GM12878 (cell line): ENCODE data around the gene DHRS4.

Experiments used
- BACH1 ChIP-seq: fragments of 450-650 bp; IDR thresholded peaks from 2 replicates; pipeline ENCODE4 v1.6.1; 2017; ENCODE audit warnings: mild to moderate bottlenecking, borderline replicate concordance
- EZH2 ChIP-seq: IDR thresholded peaks from 2 replicates; pipeline ENCODE4 v1.6.1; 2012; ENCODE audit warnings: low read depth, mild to moderate bottlenecking, control low read depth, inconsistent platforms, low read length, borderline replicate concordance; ENCODE audit not compliant: control insufficient read depth
- POLR2A ChIP-seq: IDR thresholded peaks from 2 replicates; pipeline ENCODE4 v1.6.1; 2011; ENCODE audit warnings: low read depth, mild to moderate bottlenecking, low read length
- ZBTB33 ChIP-seq: fragments of 450-650 bp; IDR thresholded peaks from 2 replicates; pipeline ENCODE4 v1.6.1; 2017; ENCODE audit warnings: mild to moderate bottlenecking

GRCh38 chr14:23932639-23933038 is 20.9 kb upstream of the DHRS4 start:
- no peak for TF ChIP-seq POLR2A
- TF ChIP-seq ZBTB33, result no peak
- TF ChIP-seq BACH1, result no peak
- TF ChIP-seq EZH2, result no peak
